Heart left ventricle (tissue), 13 donors: Measurements from ENCODE around the gene INSR.

Experiments used
- CTCF ChIP-seq, 12 donors: fragments of 200-600 bp; sonication (generic) in 4 of 12; IDR thresholded peaks; one replicate each; pipeline versions ENCODE4 v1.5.0 to v1.8.0; 2018 to 2022; ENCODE audit warnings: antibody characterized with exemption in 12 of 12, mild to moderate bottlenecking in 5 of 12
- POLR2A ChIP-seq, 2 donors: fragments of 450-650 bp; IDR thresholded peaks; one replicate each; pipeline ENCODE4 v1.6.1; 2017; ENCODE audit warnings: antibody characterized with exemption in 2 of 2, mild to moderate bottlenecking in 2 of 2, moderate library complexity in 2 of 2
- donor health status: ischemic (EF 13 %, LVEDD 7.1; RV severe dilation, severe dysfunction).
- donor health status: DM: no; HTN: yes; CAD: no.
- donor health status: DM: no; HTN: no; CAD: no.
- donor health status: ischemic (EF 25% LVEDD 6.9; RV normal size, moderate dysfunction).
- donor health status: ischemic (EF 25% LVEDD 5.7; RV mildly dilated, moderate dysfunction).
- donor health status: ischemic (EF 35%, LVEDD 5.7; RV mildly dilated, moderate dysfunction).
- donor health status: nonischemic (EF 11% LVEDD 7.7; RV severe dilation, severe dysfunction).
- donor health status: DM: yes; HTN: yes; CAD: no.
- donor health status: PGD.
- donor health status: ischemic (EF 29% LVEDD 5.4; RV normal size, mild dysfunction).
- donor health status: nonischemic (EF 23%, LVEDD 6.1; RV moderate dilation, normal function).

- no peak for TF ChIP-seq CTCF (IDR thresholded peaks at IDR 0.05)
- no peak for TF ChIP-seq POLR2A (IDR thresholded peaks at IDR 0.05)
These were observed 114.3 kb downstream of the INSR start for GRCh38 chr19:7179917-7180306.
